HEK293T (cell line): ENCODE data around the gene FAM76A.

ENCODE experiments used
- CTCF ChIA-PET: fragments of 350-600 bp; formaldehyde crosslinking; extraction: SDS; loops from one replicate; lab custom pipeline; 2021; ENCODE audit warnings: antibody characterized with exemption, inconsistent platforms; lab: Yijun Ruan, JAX
- POLR2A ChIA-PET: fragments of 350-600 bp; formaldehyde crosslinking; extraction: SDS; loops from one replicate; lab custom pipeline; 2020; ENCODE audit warnings: antibody characterized with exemption, inconsistent platforms; lab: Yijun Ruan, JAX
- DNase-seq: peaks from one replicate; pipeline ENCODE4 v3.0.0; 2012; ENCODE audit warnings: mixed read lengths; ENCODE audit errors: extremely low spot score
- ARNT ChIP-seq: fragments of 450-650 bp; IDR thresholded peaks from 2 replicates; pipeline ENCODE4 v1.6.1; 2017; ENCODE audit warnings: mild to moderate bottlenecking
- BHLHE40 ChIP-seq: fragments of 450-650 bp; IDR thresholded peaks from 2 replicates; pipeline ENCODE4 v1.6.1; 2016; ENCODE audit warnings: mild to moderate bottlenecking, moderate library complexity, borderline replicate concordance
- CTBP1 ChIP-seq: fragments of 450-650 bp; IDR thresholded peaks from 2 replicates; pipeline ENCODE4 v1.6.1; 2016; ENCODE audit warnings: borderline replicate concordance
- ELF4 ChIP-seq: fragments of 450-650 bp; IDR thresholded peaks from 2 replicates; pipeline ENCODE4 v1.6.1; 2017; ENCODE audit warnings: antibody characterized with exemption
- FOXA1 ChIP-seq: fragments of 450-650 bp; IDR thresholded peaks from 2 replicates; pipeline ENCODE4 v1.6.1; 2016; ENCODE audit warnings: mild to moderate bottlenecking
- FOXK2 ChIP-seq: fragments of 450-650 bp; IDR thresholded peaks from 2 replicates; pipeline ENCODE4 v1.6.1; 2016; ENCODE audit warnings: mild to moderate bottlenecking
- FOXM1 ChIP-seq: fragments of 450-650 bp; IDR thresholded peaks from 2 replicates; pipeline ENCODE4 v1.6.1; 2017; ENCODE audit warnings: mild to moderate bottlenecking, borderline replicate concordance
- HDGF ChIP-seq: fragments of 450-650 bp; IDR thresholded peaks from 2 replicates; pipeline ENCODE4 v1.6.1; 2017; ENCODE audit warnings: antibody characterized with exemption, borderline replicate concordance
- L3MBTL2 ChIP-seq: fragments of 450-650 bp; conservative IDR thresholded peaks from 2 replicates; pipeline ENCODE4 v1.6.1; 2016; ENCODE audit warnings: mild to moderate bottlenecking
- LEF1 ChIP-seq: fragments of 450-650 bp; IDR thresholded peaks from 2 replicates; pipeline ENCODE4 v1.6.1; 2017; ENCODE audit warnings: mild to moderate bottlenecking, borderline replicate concordance
- NFRKB ChIP-seq: fragments of 450-650 bp; IDR thresholded peaks from 2 replicates; pipeline ENCODE4 v1.6.1; 2016; ENCODE audit warnings: mild to moderate bottlenecking, moderate library complexity
- SP1 ChIP-seq: fragments of 450-650 bp; IDR thresholded peaks from 2 replicates; pipeline ENCODE4 v1.6.1; 2017
- SUZ12 ChIP-seq: fragments of 450-650 bp; IDR thresholded peaks from 2 replicates; pipeline ENCODE4 v1.6.1; 2016; ENCODE audit warnings: mild to moderate bottlenecking
- TARDBP ChIP-seq: fragments of 450-650 bp; IDR thresholded peaks from 2 replicates; pipeline ENCODE4 v1.6.1; 2016
- ZNF384 ChIP-seq: fragments of 450-650 bp; IDR thresholded peaks from 2 replicates; pipeline ENCODE4 v1.6.1; 2016
- TF ChIP-seq, protein P1 (sequence below): fragments of 450-650 bp; IDR thresholded peaks from 2 replicates; pipeline ENCODE4 v1.6.1; 2016

FAM76A gene

GRCh38 chr1:27704958-27705357 is 20.8 kb upstream of the FAM76A start:
- CTCF ChIA-PET: interaction anchor here (1.1 kb wide), 1 partner anchor 20 kb away, joined by 5 read pairs; no protein-coding TSS in a partner anchor
- POLR2A ChIA-PET: interaction anchor here (0.6 kb wide), 1 partner anchor 20 kb away, joined by 3 read pairs; no protein-coding TSS in a partner anchor
- no peak for TF ChIP-seq CTBP1
- no peak for TF ChIP-seq LEF1
- TF ChIP-seq ELF4: no peak
- TF ChIP-seq, protein P1, sequence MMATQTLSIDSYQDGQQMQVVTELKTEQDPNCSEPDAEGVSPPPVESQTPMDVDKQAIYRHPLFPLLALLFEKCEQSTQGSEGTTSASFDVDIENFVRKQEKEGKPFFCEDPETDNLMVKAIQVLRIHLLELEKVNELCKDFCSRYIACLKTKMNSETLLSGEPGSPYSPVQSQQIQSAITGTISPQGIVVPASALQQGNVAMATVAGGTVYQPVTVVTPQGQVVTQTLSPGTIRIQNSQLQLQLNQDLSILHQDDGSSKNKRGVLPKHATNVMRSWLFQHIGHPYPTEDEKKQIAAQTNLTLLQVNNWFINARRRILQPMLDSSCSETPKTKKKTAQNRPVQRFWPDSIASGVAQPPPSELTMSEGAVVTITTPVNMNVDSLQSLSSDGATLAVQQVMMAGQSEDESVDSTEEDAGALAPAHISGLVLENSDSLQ: no peak
- no peak for TF ChIP-seq ZNF384
- no peak for TF ChIP-seq FOXK2
- TF ChIP-seq SP1: no peak
- DNase-seq: no peak

DNA sequence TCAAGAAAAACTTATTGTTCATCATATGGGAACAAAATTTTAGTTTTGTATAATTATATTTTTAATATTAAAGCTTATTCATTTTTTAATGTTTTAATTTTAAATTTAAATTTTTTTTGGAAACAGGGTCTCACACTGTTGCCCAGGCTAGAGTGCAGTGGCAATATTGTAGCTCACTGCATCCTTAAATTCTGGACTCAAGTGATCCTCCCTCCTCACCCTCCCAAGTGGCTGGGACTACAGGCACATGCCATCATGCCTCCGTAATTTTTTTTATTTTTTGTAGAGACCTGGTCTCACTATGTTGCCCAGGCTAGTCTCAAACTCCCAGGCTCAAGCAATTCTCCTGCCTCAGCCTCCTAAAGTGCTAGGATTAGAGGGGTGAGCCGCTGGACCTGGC is 20.2 kb upstream of the FAM76A start:
- TF ChIP-seq BHLHE40: no peak
- no peak for TF ChIP-seq FOXM1
- no peak for TF ChIP-seq LEF1
- no peak for TF ChIP-seq L3MBTL2
- no peak for TF ChIP-seq HDGF
- POLR2A ChIA-PET: no interaction called here

DNA sequence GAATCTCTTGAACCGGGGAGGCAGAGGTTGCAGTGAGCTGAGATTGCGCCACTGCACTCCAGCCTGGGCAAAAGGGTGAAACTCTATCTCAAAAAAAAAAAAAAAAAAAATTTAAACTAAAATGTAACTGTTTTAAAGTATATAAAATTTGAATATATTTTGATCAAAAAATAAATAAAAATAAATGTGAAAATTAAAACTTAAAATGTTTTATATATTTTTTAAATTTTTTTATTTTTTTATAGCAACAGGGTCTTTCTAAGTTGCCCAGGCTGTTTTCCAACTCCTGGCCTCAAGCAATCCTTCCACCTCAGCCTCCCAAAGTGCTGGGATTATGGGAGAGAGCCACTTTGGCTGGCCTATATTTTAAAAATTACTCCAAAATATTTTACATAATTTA is 15.2 kb upstream of the FAM76A start:
- POLR2A ChIA-PET: no interaction called here
- DNase-seq: no peak
- CTCF ChIA-PET: no interaction called here
- TF ChIP-seq FOXK2 (no peak), CTBP1 (no peak), SUZ12 (no peak), ZNF384 (no peak), ELF4 (no peak), FOXA1 (no peak), NFRKB (no peak), BHLHE40 (no peak), SP1 (no peak), ARNT (no peak), FOXM1 (no peak), HDGF (no peak), L3MBTL2 (no peak), TARDBP (no peak), LEF1 (no peak)
- TF ChIP-seq, protein P1: no peak

More for the DNA sequence above, 20.2 kb upstream of the FAM76A start:
- CTCF ChIA-PET: interaction anchor here (1.1 kb wide), 1 partner anchor 20 kb away, joined by 5 read pairs; no protein-coding TSS in a partner anchor
- DNase-seq: no peak

DNA sequence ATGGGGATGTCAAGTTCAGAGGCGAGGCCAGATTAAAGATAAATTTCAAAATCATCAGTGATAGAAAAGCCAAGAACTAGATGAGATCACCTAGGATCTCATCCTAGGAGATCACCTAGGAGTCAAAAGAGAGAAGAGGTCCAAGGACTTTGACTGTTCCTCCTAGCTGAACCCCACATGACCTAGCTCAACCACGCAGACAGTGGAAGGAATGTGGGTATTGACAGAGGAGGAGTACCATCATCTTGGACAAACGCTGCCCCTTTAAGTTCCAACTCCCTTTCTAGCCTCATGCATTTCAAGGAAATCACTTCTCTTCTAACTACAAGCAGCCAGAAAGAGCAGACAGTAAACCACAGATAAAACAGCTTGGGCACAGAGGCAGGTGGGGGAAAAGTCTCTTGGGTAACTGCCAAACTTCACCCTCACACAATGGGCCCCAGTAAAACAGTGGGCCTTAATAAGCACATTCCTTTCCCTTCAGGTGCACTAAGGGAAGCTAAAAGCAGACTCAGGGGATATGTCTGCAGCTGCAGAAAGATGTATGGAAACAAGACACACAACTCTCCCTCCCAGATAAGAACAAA is 12.5 kb upstream of the FAM76A start:
- TF ChIP-seq SP1 (no peak), L3MBTL2 (no peak), NFRKB (no peak), FOXK2 (no peak), TARDBP (no peak)
- TF ChIP-seq, protein P1: no peak
- CTCF ChIA-PET: interaction anchor here (0.6 kb wide), 1 partner anchor 16 kb away, joined by 3 read pairs; no protein-coding TSS in a partner anchor
- POLR2A ChIA-PET: no interaction called here
- no peak for DNase-seq

GRCh38 chr1:27713869-27714513 is 11.8 kb upstream of the FAM76A start:
- no peak for DNase-seq
- ChIA-PET POLR2A (no interaction called here), CTCF (no interaction called here)
- TF ChIP-seq ZNF384 (no peak), HDGF (no peak), BHLHE40 (no peak), FOXA1 (no peak)
- TF ChIP-seq, protein P1: no peak

DNA sequence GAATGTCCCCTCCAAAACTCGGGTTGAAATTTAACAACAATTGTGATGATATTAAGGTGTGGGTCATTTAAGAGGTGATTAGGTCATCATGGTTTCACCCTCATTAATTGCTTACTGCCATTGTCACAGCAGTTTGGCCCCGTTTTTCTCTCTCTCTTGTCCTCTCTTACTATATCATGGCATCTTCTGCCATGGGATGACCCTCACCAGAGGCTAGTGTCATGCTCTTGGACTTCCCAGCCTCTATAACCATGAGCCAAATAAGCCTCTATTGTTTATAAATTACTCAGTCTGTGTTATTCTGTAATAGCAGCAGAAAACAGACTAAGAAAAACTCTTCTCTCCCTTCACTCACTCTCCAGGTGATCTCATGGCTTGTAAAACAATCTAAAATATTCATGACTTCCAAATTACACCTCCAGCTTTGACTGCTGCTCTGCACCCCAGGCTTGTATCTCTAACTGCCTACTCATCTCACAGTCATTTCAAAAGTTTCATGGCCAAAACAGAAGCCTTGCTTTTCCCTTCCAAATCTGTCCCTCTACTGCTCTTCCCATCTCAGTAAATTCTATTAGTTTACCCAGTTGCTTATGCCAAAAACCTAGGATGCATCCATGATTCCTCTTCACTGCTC is 9.4 kb upstream of the FAM76A start:
- ChIA-PET CTCF (no interaction called here), POLR2A (no interaction called here)
- TF ChIP-seq, protein P1: no peak
- TF ChIP-seq LEF1: no peak
- no peak for TF ChIP-seq CTBP1
- no peak for TF ChIP-seq FOXA1
- no peak for TF ChIP-seq SUZ12
- TF ChIP-seq NFRKB: no peak
- no peak for TF ChIP-seq SP1
- TF ChIP-seq L3MBTL2: no peak
- no peak for TF ChIP-seq HDGF
- TF ChIP-seq FOXK2: no peak
- no peak for TF ChIP-seq BHLHE40
- DNase-seq: no peak
